Ishikawa (cell line): ENCODE measurements around the gene FOXC2.

Experiments
- CEBPB ChIP-seq: IDR thresholded peaks from 2 replicates; pipeline ENCODE4 v1.6.1; 2012
- CREB1 ChIP-seq: IDR thresholded peaks from 2 replicates; pipeline ENCODE4 v1.6.1; 2012; ENCODE audit warnings: low read depth
- EGR1 ChIP-seq: IDR thresholded peaks from 2 replicates; pipeline ENCODE4 v1.6.1; 2012
- EP300 ChIP-seq: IDR thresholded peaks from 2 replicates; pipeline ENCODE4 v1.6.1; 2012; ENCODE audit warnings: borderline replicate concordance
- FOXM1 ChIP-seq: IDR thresholded peaks from 2 replicates; pipeline ENCODE4 v1.6.1; 2012; ENCODE audit warnings: low read depth, borderline replicate concordance
- NFIC ChIP-seq: IDR thresholded peaks from 2 replicates; pipeline ENCODE4 v1.6.1; 2012
- RAD21 ChIP-seq: IDR thresholded peaks from 2 replicates; pipeline ENCODE4 v1.6.1; 2012; ENCODE audit warnings: low read depth
- TAF1 ChIP-seq: IDR thresholded peaks from 2 replicates; pipeline ENCODE4 v1.6.1; 2012; ENCODE audit warnings: low read depth, mild to moderate bottlenecking
- TCF12 ChIP-seq: IDR thresholded peaks from 2 replicates; pipeline ENCODE4 v1.6.1; 2012; ENCODE audit warnings: low read depth
- TEAD4 ChIP-seq: IDR thresholded peaks from 2 replicates; pipeline ENCODE4 v1.6.1; 2012
- YY1 ChIP-seq: IDR thresholded peaks from 2 replicates; pipeline ENCODE4 v1.6.1; 2012; ENCODE audit warnings: low read depth
- ZBTB7A ChIP-seq: IDR thresholded peaks from 2 replicates; pipeline ENCODE4 v1.6.1; 2012; ENCODE audit warnings: low read depth
- TF ChIP-seq, protein P1 (sequence below): IDR thresholded peaks from 2 replicates; pipeline ENCODE4 v1.6.1; 2012
- TF ChIP-seq, protein P2 (sequence below): IDR thresholded peaks from 2 replicates; pipeline ENCODE4 v1.6.1; 2012
- TF ChIP-seq, protein P3 (sequence below): IDR thresholded peaks from 2 replicates; pipeline ENCODE4 v1.6.1; 2012; ENCODE audit warnings: low read depth, mild to moderate bottlenecking

FOXC2 gene

DNA sequence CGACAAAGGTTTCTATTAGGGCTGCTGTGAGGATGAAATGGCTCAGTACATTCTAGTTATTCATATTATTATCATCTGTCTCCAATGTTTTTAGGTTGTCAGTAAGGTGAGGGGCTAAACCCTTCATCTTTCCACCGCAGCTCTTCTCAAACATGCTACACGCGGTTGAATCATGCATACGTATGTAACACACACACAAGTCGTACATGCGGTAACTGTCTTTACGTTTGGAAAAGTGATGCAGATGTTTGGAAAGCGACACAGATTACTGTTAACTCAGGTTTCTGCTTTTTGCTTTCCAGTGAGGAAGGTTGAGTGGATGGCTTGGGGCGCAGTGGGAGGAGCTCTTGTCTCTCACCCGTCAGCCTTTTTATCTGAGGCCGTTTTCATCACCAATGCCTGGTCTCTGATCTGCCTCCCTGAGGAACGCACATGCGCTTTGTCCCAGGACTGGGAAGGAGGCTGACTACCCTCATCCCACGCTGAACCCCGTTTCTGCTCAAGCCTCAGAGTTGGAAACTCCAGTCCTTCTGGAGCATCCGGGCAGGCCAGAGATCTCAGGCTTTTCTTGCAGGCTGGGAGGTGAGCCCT is 8.6 kb downstream of the FOXC2 start:
- TF ChIP-seq, protein P1, sequence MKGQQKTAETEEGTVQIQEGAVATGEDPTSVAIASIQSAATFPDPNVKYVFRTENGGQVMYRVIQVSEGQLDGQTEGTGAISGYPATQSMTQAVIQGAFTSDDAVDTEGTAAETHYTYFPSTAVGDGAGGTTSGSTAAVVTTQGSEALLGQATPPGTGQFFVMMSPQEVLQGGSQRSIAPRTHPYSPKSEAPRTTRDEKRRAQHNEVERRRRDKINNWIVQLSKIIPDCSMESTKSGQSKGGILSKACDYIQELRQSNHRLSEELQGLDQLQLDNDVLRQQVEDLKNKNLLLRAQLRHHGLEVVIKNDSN = no peak
- TF ChIP-seq EP300 (no peak), YY1 (no peak), CREB1 (no peak)
- TF ChIP-seq, protein P2, sequence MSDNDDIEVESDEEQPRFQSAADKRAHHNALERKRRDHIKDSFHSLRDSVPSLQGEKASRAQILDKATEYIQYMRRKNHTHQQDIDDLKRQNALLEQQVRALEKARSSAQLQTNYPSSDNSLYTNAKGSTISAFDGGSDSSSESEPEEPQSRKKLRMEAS = no peak

DNA sequence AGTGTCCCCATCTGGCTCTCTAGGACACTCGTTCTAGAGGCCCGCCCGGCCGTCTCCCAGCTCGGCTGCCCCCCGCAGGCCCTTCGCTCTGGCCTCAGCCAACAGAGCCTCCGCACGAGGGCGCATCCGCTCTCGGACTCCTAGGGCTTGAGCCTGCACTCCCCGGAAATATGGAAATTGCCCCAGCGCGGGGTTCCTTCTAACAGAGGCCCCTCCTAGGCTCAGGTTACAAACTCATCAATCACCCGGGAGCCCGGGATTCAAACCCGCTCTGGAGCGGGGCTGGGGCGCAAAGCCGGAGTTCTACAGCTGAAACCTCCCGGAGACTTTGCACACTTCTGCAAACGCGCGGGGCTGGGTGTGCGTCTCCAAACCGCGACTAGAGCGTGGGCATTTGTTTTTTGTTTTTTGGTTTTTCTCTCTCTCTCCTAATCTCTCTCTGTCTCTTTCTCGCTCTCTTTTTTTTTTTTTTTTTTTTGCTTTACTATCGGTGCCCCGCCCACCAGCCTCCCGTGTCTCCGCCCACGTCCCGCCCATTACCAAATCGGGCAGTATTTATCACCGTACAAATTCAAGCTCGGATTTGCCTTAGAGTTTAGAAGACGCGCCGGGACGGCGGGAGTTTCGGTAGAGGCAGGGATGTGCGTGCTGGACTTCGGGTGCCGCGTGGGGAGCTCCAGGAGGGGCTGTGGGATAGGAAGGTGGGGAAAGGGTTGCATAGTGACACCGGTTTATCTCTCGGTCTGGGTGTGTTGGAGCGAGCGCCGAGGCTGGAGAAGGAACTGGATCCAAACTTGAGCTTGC is 9.3 kb downstream of the FOXC2 start:
- TF ChIP-seq RAD21 = peak; percentile 20; the same call in 1 of the 2 replicates
- TF ChIP-seq, protein P2 = no peak

- TF ChIP-seq CREB1 = no peak
These were observed 10.1 kb downstream of the FOXC2 start for GRCh38 chr16:86576591-86577313.

GRCh38 chr16:86577314-86577971 is 10.8 kb downstream of the FOXC2 start:
- no peak for TF ChIP-seq TAF1
- TF ChIP-seq, protein P1 = no peak
- no peak for TF ChIP-seq EGR1
- no peak for TF ChIP-seq EP300
- no peak for TF ChIP-seq NFIC
- no peak for TF ChIP-seq FOXM1
- TF ChIP-seq, protein P3, sequence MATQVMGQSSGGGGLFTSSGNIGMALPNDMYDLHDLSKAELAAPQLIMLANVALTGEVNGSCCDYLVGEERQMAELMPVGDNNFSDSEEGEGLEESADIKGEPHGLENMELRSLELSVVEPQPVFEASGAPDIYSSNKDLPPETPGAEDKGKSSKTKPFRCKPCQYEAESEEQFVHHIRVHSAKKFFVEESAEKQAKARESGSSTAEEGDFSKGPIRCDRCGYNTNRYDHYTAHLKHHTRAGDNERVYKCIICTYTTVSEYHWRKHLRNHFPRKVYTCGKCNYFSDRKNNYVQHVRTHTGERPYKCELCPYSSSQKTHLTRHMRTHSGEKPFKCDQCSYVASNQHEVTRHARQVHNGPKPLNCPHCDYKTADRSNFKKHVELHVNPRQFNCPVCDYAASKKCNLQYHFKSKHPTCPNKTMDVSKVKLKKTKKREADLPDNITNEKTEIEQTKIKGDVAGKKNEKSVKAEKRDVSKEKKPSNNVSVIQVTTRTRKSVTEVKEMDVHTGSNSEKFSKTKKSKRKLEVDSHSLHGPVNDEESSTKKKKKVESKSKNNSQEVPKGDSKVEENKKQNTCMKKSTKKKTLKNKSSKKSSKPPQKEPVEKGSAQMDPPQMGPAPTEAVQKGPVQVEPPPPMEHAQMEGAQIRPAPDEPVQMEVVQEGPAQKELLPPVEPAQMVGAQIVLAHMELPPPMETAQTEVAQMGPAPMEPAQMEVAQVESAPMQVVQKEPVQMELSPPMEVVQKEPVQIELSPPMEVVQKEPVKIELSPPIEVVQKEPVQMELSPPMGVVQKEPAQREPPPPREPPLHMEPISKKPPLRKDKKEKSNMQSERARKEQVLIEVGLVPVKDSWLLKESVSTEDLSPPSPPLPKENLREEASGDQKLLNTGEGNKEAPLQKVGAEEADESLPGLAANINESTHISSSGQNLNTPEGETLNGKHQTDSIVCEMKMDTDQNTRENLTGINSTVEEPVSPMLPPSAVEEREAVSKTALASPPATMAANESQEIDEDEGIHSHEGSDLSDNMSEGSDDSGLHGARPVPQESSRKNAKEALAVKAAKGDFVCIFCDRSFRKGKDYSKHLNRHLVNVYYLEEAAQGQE = no peak
- TF ChIP-seq TEAD4 = no peak
- TF ChIP-seq YY1 = no peak
- TF ChIP-seq ZBTB7A = no peak
- TF ChIP-seq, protein P2 = no peak
- TF ChIP-seq TCF12 = no peak
- TF ChIP-seq RAD21 = no peak
- no peak for TF ChIP-seq CREB1
- no peak for TF ChIP-seq CEBPB

GRCh38 chr16:86578061-86578599 is 11.5 kb downstream of the FOXC2 start, which contains the start of gene FOXL1:
FOXL1 (plus strand) TSS chr16:86578549; CDS start chr16:86578724, 175 bp downstream.
- TF ChIP-seq, protein P2 = no peak
- no peak for TF ChIP-seq ZBTB7A

DNA sequence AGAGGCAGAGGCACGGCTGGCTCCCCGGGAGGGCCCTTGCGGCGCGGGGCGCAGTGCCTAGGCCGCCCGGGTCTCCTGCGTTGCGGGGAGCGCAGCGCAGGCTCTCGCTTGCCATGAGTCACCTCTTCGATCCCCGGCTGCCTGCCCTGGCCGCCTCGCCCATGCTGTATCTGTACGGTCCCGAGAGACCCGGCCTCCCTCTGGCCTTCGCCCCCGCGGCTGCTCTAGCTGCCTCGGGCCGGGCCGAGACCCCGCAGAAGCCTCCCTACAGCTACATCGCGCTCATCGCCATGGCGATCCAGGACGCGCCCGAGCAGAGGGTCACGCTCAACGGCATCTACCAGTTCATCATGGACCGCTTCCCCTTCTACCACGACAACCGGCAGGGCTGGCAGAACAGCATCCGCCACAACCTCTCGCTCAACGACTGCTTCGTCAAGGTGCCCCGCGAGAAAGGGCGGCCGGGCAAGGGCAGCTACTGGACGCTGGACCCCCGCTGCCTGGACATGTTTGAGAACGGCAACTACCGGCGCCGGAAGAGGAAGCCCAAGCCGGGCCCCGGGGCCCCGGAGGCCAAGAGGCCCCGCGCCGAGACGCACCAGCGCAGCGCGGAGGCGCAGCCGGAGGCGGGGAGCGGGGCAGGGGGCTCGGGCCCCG is 12.1 kb downstream of the FOXC2 start:
- no peak for TF ChIP-seq TEAD4
- no peak for TF ChIP-seq TCF12
- TF ChIP-seq, protein P3 = no peak
- TF ChIP-seq CREB1 = no peak
- TF ChIP-seq NFIC = no peak
- TF ChIP-seq, protein P2 = no peak
- no peak for TF ChIP-seq FOXM1
- no peak for TF ChIP-seq CEBPB
- TF ChIP-seq EP300 = no peak
- TF ChIP-seq, protein P1 = no peak
- no peak for TF ChIP-seq ZBTB7A
